Naive B cell (primary cell): ENCODE data around the gene DNAJC13. TPM values are rescaled to one million over a fixed set of nuclear protein-coding genes. Genes with fewer than 3 reads are reported as not detected.
"Not testable (repeated sequence)": the region's sequence is repeated elsewhere in the genome, so short reads cannot be mapped to it uniquely, and the experiment has no call there.

Source experiments
- ATAC-seq, 2 donors: fragments of 150-1000 bp; cut with Tn5 transposase; 2 replicates each; pipeline ENCODE4 v1.10.0; 2021; ENCODE audit warnings: low read depth in 2 of 2, mild to moderate bottlenecking in 2 of 2, moderate library complexity in 2 of 2
- DNase-seq: peaks from one replicate; pipeline ENCODE4 v3.0.0; 2022
- H3K27ac Mint-ChIP-seq, 6 donors: one replicate each; pipeline ENCODE4 v1.8.0; 2020 to 2022; ENCODE audit warnings: mild to moderate bottlenecking in 6 of 6, mixed read lengths in 6 of 6, moderate library complexity in 5 of 6, inconsistent platforms in 2 of 6
- H3K27me3 Mint-ChIP-seq, 3 donors: one replicate each; pipeline ENCODE4 v1.8.0; 2021 to 2022; ENCODE audit warnings: mixed read lengths in 3 of 3, mild to moderate bottlenecking in 1 of 3
- H3K36me3 Mint-ChIP-seq, 2 donors: one replicate each; pipeline ENCODE4 v1.8.0; 2020 to 2022; ENCODE audit warnings: mixed read lengths in 2 of 2, inconsistent platforms in 1 of 2, mild to moderate bottlenecking in 1 of 2
- H3K4me1 Mint-ChIP-seq, 3 donors: one replicate each; pipeline ENCODE4 v1.8.0; 2020 to 2022; ENCODE audit warnings: mixed read lengths in 3 of 3, inconsistent platforms in 1 of 3, mild to moderate bottlenecking in 1 of 3, moderate library complexity in 1 of 3
- H3K4me3 Mint-ChIP-seq, 8 donors: one replicate each; pipeline ENCODE4 v1.8.0; 2020 to 2022; ENCODE audit warnings: mild to moderate bottlenecking in 8 of 8, mixed read lengths in 8 of 8, moderate library complexity in 8 of 8, inconsistent platforms in 2 of 8
- H3K9me3 Mint-ChIP-seq, 7 donors: one replicate each; pipeline ENCODE4 v1.8.0; 2020 to 2022; ENCODE audit warnings: mixed read lengths in 7 of 7, mild to moderate bottlenecking in 5 of 7, inconsistent platforms in 2 of 7, moderate library complexity in 1 of 7
- polyA plus RNA-seq, 6 donors: library from polyadenylated mRNA; unstranded; fragments of 300-500 nt; fragmentation: Illumina TruSeq; gene quantifications; one replicate each; pipeline ENCODE4 v1.2.3, GENCODE V29; 2021; ENCODE audit warnings: low read depth in 6 of 6

DNAJC13 gene, protein sequence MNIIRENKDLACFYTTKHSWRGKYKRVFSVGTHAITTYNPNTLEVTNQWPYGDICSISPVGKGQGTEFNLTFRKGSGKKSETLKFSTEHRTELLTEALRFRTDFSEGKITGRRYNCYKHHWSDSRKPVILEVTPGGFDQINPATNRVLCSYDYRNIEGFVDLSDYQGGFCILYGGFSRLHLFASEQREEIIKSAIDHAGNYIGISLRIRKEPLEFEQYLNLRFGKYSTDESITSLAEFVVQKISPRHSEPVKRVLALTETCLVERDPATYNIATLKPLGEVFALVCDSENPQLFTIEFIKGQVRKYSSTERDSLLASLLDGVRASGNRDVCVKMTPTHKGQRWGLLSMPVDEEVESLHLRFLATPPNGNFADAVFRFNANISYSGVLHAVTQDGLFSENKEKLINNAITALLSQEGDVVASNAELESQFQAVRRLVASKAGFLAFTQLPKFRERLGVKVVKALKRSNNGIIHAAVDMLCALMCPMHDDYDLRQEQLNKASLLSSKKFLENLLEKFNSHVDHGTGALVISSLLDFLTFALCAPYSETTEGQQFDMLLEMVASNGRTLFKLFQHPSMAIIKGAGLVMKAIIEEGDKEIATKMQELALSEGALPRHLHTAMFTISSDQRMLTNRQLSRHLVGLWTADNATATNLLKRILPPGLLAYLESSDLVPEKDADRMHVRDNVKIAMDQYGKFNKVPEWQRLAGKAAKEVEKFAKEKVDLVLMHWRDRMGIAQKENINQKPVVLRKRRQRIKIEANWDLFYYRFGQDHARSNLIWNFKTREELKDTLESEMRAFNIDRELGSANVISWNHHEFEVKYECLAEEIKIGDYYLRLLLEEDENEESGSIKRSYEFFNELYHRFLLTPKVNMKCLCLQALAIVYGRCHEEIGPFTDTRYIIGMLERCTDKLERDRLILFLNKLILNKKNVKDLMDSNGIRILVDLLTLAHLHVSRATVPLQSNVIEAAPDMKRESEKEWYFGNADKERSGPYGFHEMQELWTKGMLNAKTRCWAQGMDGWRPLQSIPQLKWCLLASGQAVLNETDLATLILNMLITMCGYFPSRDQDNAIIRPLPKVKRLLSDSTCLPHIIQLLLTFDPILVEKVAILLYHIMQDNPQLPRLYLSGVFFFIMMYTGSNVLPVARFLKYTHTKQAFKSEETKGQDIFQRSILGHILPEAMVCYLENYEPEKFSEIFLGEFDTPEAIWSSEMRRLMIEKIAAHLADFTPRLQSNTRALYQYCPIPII (N-terminal part only)
- polyA plus RNA-seq: 10 to 100 TPM in 5 of 6 donors, 1 to 10 TPM in 1; 7.0 to 16.3 (median 12.5) TPM

- DNase-seq: peak; percentile 92
- ATAC-seq: peak; percentile 90 to 92
- Mint-ChIP-seq H3K4me1 (peaks cover 20 to 36% (median 25%) of the 10 kb centered on the region in 3 donors), H3K36me3 (peaks cover 0 to 5% of the 10 kb centered on the region in 2 donors), H3K9me3 (no peaks in the 10 kb centered on the region), H3K27me3 (no peaks in the 10 kb centered on the region), H3K27ac (peak within 1 kb of the TSS; percentile 91 to 100 (median 100)), H3K4me3 (peak within 1 kb of the TSS; percentile 95 to 99 (median 98))
Measured at GRCh38 chr3:132416807-132417694, at the start of gene DNAJC13. TSS of gene DNAJC13 (plus strand) at chr3:132417502. CDS start at chr3:132434551, 17,049 bp downstream.

DNA sequence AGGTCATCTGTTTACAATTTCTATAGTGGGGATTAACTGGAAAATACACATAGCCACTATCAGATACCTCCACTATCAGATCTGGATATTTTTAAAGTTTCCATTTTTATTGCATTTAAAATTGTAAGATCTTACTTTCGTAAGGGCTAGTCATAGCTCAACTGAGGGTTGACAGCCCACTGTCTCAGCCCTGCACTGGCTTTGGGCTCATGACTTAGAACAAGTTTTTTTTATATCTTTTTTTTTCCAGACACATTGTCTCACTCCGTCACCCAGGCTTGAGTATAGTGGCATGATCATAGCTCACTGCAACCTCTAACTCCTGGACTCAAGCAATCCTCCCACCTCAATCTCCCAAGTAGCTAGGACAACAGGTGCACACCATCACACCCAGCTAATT, 48.8 kb upstream of the DNAJC13 start:
- H3K4me3 Mint-ChIP-seq: no peak overlapping the region
- no peak overlapping the region for H3K27ac Mint-ChIP-seq
- DNase-seq (no peak), ATAC-seq (no peak)
- peaks cover 0 to 11% (median 6%) of the 10 kb centered on the region in 3 donors for H3K27me3 Mint-ChIP-seq
- H3K9me3 Mint-ChIP-seq: peaks cover 0 to 6% (median 0%) of the 10 kb centered on the region in 7 donors
- no peaks in the 10 kb centered on the region for H3K4me1 Mint-ChIP-seq
- no peaks in the 10 kb centered on the region for H3K36me3 Mint-ChIP-seq

DNA sequence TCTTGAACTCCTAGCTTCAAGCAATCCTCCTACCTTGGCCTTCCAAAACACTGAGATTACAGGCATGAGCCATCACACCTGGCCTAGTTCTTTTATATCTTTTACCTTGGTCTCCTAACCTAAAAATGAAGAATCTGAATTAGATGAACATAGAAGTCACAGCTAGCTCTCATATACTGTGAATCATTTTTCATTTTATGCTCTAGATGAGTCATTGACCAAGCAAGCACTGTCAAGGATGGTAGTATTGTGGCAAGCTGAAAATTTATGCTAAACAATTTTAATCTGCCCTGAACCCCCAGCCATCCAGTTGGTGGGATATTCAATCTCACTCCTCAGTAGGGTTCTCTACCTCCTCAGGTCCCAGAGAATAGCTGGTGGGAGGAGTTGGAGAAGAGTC, 48.3 kb upstream of the DNAJC13 start:
- H3K4me1 Mint-ChIP-seq: no peaks in the 10 kb centered on the region
- H3K27ac Mint-ChIP-seq: no peak overlapping the region
- H3K27me3 Mint-ChIP-seq: peaks cover 0 to 11% (median 6%) of the 10 kb centered on the region in 3 donors
- no peak for DNase-seq
- H3K36me3 Mint-ChIP-seq: no peaks in the 10 kb centered on the region
- H3K9me3 Mint-ChIP-seq: peaks cover 0 to 6% (median 0%) of the 10 kb centered on the region in 7 donors
- no peak for ATAC-seq
- H3K4me3 Mint-ChIP-seq: no peak overlapping the region

DNA sequence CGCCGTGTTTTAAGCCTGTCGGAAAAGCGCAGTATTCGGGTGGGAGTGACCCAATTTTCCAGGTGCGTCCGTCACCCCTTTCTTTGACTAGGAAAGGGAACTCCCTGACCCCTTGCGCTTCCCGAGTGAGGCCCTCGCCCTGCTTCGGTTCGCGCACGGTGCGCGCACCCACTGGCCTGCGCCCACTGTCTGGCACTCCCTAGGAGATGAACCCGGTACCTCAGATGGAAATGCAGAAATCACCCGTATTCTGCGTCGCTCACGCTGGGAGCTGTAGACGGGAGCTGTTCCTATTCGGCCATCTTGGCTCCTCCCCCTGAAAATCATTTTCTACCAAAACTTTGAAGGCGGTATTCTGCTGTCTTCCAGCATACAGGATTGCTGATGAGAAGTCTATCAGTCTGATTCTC, 40.4 kb upstream of the DNAJC13 start:
- Mint-ChIP-seq H3K27me3 (peaks cover 9 to 23% (median 14%) of the 10 kb centered on the region in 3 donors), H3K4me3 (peak overlapping the region in 3 of 8 donors; percentile 72 to 78 (median 77)), H3K27ac (peak overlapping the region in 1 of 6 donors; percentile 62)
- not testable (repeated sequence) for H3K4me1 Mint-ChIP-seq, DNase-seq, H3K9me3 Mint-ChIP-seq, H3K36me3 Mint-ChIP-seq, ATAC-seq

DNA sequence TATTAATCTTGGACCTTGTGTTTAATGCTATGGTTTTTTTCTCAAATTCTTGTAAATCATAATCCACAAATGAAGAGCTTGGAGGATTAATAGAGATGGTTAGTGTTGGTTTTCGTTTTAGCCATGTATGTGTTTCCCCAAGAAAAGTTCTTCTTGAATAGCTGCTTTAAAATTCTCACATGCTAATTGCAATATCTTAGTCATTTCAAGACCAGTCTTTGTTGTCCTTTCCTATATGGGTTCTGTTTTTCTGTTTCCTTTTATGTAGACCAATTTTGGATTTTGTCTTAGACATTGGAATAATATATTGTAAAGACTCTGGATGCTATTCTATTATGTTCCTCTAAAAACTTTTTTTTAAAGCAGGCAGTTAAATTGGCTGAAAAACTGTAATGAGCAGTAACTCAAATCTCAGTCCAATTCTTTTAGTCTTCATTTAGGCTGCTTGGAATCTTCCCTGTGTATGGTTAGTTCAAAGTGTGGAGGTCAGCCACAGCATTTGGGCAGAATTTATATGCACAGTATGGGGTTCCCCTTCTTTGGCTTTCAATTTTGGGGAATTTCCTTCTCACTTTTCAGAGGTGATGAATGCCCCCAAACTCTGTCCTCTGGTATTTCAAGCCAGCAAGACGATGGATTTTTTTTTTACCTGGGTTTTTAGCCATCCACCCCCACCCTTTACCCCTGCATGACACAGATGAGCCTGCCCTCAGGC, 39.1 kb upstream of the DNAJC13 start:
- no peaks in the 10 kb centered on the region for H3K36me3 Mint-ChIP-seq
- H3K27ac Mint-ChIP-seq: no peak overlapping the region
- peaks cover 0 to 8% (median 3%) of the 10 kb centered on the region in 7 donors for H3K9me3 Mint-ChIP-seq
- peaks cover 9 to 23% (median 14%) of the 10 kb centered on the region in 3 donors for H3K27me3 Mint-ChIP-seq
- DNase-seq (no peak), ATAC-seq (no peak)
- H3K4me3 Mint-ChIP-seq: no peak overlapping the region
- H3K4me1 Mint-ChIP-seq: no peaks in the 10 kb centered on the region

DNA sequence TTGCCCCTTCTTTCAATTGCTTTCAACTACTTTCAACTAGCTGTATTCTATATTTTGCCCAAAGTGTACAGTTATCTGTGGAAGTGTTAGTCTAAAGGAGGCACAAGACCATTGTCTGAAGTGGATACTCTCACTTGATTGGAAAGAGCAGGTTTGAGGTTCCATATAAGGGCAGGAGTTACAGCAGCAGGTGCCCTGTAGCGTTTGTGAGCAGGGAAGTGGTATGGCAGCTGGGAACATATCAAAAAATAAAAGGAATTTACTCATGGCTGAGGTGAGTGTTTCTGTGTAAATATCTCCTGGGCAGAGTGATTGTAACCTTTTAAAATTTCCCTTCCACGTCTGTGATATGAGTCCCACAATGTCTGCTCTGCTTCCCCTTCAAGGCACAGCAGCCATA, 38.5 kb upstream of the DNAJC13 start:
- Mint-ChIP-seq H3K9me3 (peaks cover 0 to 8% (median 4%) of the 10 kb centered on the region in 7 donors), H3K27me3 (peaks cover 9 to 23% (median 14%) of the 10 kb centered on the region in 3 donors), H3K4me3 (no peak overlapping the region), H3K27ac (peak overlapping the region in 1 of 6 donors; percentile 31), H3K36me3 (no peaks in the 10 kb centered on the region), H3K4me1 (no peaks in the 10 kb centered on the region)
- ATAC-seq (no peak), DNase-seq (no peak)

DNA sequence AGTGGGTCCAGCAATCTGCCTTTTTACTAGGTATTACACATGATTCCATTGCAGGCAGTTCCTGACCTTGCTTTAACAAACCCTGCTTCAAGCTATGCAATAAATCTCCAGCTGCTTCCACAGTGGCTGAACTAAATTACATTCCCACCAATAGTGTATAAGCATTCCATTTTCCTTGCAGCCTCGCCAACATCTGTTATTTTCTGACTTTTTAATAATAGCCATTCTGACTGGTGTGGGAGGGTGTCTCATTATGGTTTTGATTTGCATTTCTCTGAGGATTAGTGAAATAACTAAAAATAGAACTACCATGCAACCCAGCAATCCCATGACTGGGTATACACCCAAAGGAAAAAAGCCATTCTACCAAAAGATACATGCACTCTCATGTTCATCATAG, 36.4 kb upstream of the DNAJC13 start:
- H3K4me3 Mint-ChIP-seq: no peak overlapping the region
- no peak for ATAC-seq
- peaks cover 0 to 9% (median 4%) of the 10 kb centered on the region in 7 donors for H3K9me3 Mint-ChIP-seq
- no peaks in the 10 kb centered on the region for H3K4me1 Mint-ChIP-seq
- H3K36me3 Mint-ChIP-seq: no peaks in the 10 kb centered on the region
- H3K27me3 Mint-ChIP-seq: peaks cover 9 to 23% (median 14%) of the 10 kb centered on the region in 3 donors
- DNase-seq: no peak
- H3K27ac Mint-ChIP-seq: no peak overlapping the region

DNA sequence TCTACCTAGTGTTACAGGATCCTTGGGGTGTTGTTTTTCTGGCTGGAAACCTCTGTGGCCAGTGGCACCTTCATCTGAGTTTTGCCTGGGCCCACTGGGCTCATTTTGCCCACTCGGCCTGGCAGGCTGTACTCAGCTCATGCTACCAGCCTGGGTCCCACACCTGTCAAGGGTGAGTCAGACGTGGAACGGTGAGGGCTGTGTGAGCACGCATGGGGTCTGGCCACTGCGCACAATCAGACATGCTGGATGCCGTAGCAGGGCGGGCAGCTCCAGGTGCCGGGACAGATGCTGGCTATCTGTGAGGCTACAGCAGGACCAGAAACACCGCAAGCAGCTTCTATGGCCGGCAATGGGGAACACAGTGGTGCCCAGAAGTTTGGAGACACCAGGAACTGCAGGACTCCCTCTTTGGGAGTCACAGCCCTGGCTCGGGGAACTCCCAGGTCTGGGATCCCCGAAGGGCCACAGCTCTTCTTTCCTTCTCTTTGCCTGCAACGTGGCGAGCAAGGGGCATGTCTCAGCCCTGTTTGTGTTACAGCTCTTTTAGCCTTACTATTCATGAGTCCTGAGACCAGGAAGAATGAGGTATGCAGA, 35.9 kb upstream of the DNAJC13 start:
- no peak for ATAC-seq
- no peak overlapping the region for H3K4me3 Mint-ChIP-seq
- peak overlapping the region in 2 of 6 donors; percentile 39 to 67 for H3K27ac Mint-ChIP-seq
- H3K4me1 Mint-ChIP-seq: peaks cover 0 to 3% (median 0%) of the 10 kb centered on the region in 3 donors
- H3K27me3 Mint-ChIP-seq: peaks cover 9 to 23% (median 14%) of the 10 kb centered on the region in 3 donors
- DNase-seq: no peak
- peaks cover 0 to 9% (median 4%) of the 10 kb centered on the region in 7 donors for H3K9me3 Mint-ChIP-seq
- H3K36me3 Mint-ChIP-seq: no peaks in the 10 kb centered on the region

DNA sequence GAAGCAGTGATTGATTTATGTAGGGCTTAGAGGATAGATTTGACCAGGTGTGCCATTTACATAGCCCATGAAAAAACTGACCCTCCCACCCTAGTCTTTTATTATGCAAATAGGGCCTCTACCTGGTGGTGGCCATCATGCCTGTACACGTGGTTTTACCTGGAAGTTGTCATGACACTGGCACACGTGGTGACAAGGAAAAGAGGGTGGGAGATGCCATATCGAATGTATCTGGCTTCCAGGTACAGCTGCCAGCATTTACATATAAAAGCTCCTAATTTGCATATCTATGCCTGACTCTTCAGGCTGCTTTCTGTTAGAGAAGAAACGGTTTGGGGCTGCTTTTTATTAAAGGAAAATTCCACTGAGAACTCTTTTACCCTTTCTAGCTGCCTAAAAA, 35.0 kb upstream of the DNAJC13 start:
- ATAC-seq: no peak
- Mint-ChIP-seq H3K4me1 (peaks cover 0 to 4% (median 0%) of the 10 kb centered on the region in 3 donors), H3K27me3 (peaks cover 9 to 21% (median 14%) of the 10 kb centered on the region in 3 donors), H3K9me3 (peaks cover 0 to 9% (median 4%) of the 10 kb centered on the region in 7 donors), H3K27ac (no peak overlapping the region), H3K4me3 (no peak overlapping the region), H3K36me3 (no peaks in the 10 kb centered on the region)
- DNase-seq: no peak

- ATAC-seq (no peak), DNase-seq (no peak)
- Mint-ChIP-seq H3K4me3 (no peak overlapping the region), H3K27me3 (peaks cover 9 to 16% (median 14%) of the 10 kb centered on the region in 3 donors), H3K9me3 (peaks cover 0 to 7% (median 3%) of the 10 kb centered on the region in 7 donors), H3K36me3 (no peaks in the 10 kb centered on the region), H3K27ac (no peak overlapping the region), H3K4me1 (peaks cover 0 to 4% (median 0%) of the 10 kb centered on the region in 3 donors)
Measured at GRCh38 chr3:132382688-132383194, 34.6 kb upstream of the DNAJC13 start.

GRCh38 chr3:132386259-132386658, 31.0 kb upstream of the DNAJC13 start:
- Mint-ChIP-seq H3K27ac (no peak overlapping the region), H3K9me3 (peaks cover 0 to 7% (median 2%) of the 10 kb centered on the region in 7 donors), H3K27me3 (peaks cover 0 to 3% (median 0%) of the 10 kb centered on the region in 3 donors), H3K36me3 (no peaks in the 10 kb centered on the region), H3K4me3 (no peak overlapping the region), H3K4me1 (peaks cover 0 to 4% (median 0%) of the 10 kb centered on the region in 3 donors)
- DNase-seq: no peak
- no peak for ATAC-seq
